A172 (cell line): ENCODE results near the gene HPRT1. TPM values are rescaled to one million over a fixed set of nuclear protein-coding genes. Genes with fewer than 3 reads are reported as not detected.

ENCODE experiments used
- DNase-seq: peaks from one replicate; pipeline ENCODE4 v3.0.0-alpha.2; 2015; ENCODE audit warnings: low spot score
- total RNA-seq: library from RNA; depleted of rRNA; stranded (reverse); fragments of >200 nt; shearing (Covaris generic); gene quantifications from 2 replicates; pipeline ENCODE4 v1.2.3, GENCODE V29; 2014; rRNA removed

HPRT1 gene
- total RNA-seq, 1 experiment from 2014 or later, result 11.8 TPM

GRCh38 chrX:134543288-134543687, 83.3 kb downstream of the HPRT1 start:
- no peak for DNase-seq

GRCh38 chrX:134544135-134544512, 84.2 kb downstream of the HPRT1 start:
- DNase-seq, result no peak

GRCh38 chrX:134544513-134545151, 84.7 kb downstream of the HPRT1 start:
- DNase-seq, result no peak

- no peak for DNase-seq
Measured at GRCh38 chrX:134545510-134545909, 85.5 kb downstream of the HPRT1 start.

GRCh38 chrX:134546187-134546586, 86.2 kb downstream of the HPRT1 start:
- DNase-seq, result no peak

- no peak for DNase-seq
Measured at GRCh38 chrX:134547047-134547679, 87.2 kb downstream of the HPRT1 start.

GRCh38 chrX:134548257-134549201, 88.6 kb downstream of the HPRT1 start:
- DNase-seq, result no peak

Other genes starting within 250 kb of the HPRT1 start
- gene CCDC160, start 223.0 kb upstream of the HPRT1 start, total RNA-seq, result 0.17 TPM in 1 of 2 replicates, not detected in the other
- gene PHF6, start 86.9 kb upstream of the HPRT1 start, total RNA-seq, result 13.5 and 16.2 TPM in 2 replicates
- gene PLAC1, start 198.3 kb downstream of the HPRT1 start, total RNA-seq, result 0.38 and 2.8 TPM in 2 replicates